Naive thymus-derived CD4-positive, alpha-beta T cell (primary cell): Measurements from ENCODE around the gene ARPC1A. TPM values are rescaled to one million over a fixed set of nuclear protein-coding genes. Genes with fewer than 3 reads are reported as not detected.

Experiments
- ATAC-seq: fragments of 150-1000 bp; cut with Tn5 transposase; 2 replicates; pipeline ENCODE4 v1.10.0; 2021; ENCODE audit warnings: mild to moderate bottlenecking, moderate library complexity
- CTCF ChIA-PET: fragments of 350-600 bp; sonication (Branson Sonifier 250); formaldehyde crosslinking; loops from one replicate; lab custom pipeline; 2021; ENCODE audit warnings: antibody characterized with exemption; lab: Charles Lee
- POLR2A ChIA-PET: fragments of 350-600 bp; sonication (Branson Sonifier 250); formaldehyde crosslinking; loops from one replicate; lab custom pipeline; 2021; ENCODE audit warnings: antibody characterized with exemption, inconsistent platforms; lab: Charles Lee
- DNase-seq, 9 donors: peaks; one replicate each; pipeline versions ENCODE4 v3.0.0 to v3.0.0-alpha.2; 2020 to 2022; ENCODE audit warnings: mixed read lengths in 1 of 9
- H3K27ac ChIP-seq: one replicate; pipeline ENCODE4 v1.7.0; 2013; ENCODE audit warnings: mild to moderate bottlenecking, low read depth, low read length, moderate library complexity
- H3K27me3 ChIP-seq, 2 donors: one replicate each; pipeline ENCODE4 v1.7.0; 2013; ENCODE audit warnings: low read length in 2 of 2, mild to moderate bottlenecking in 2 of 2, moderate library complexity in 2 of 2; ENCODE audit not compliant: control insufficient read depth in 2 of 2, insufficient read depth in 2 of 2
- H3K36me3 ChIP-seq, 3 experiments: 1 replicate in 2 of 3; 2 replicates in 1 of 3; pipeline ENCODE4 v1.7.0; 2013; ENCODE audit warnings: low read length in 3 of 3, mild to moderate bottlenecking in 3 of 3, moderate library complexity in 1 of 3; ENCODE audit not compliant: insufficient read depth in 3 of 3, control insufficient read depth in 2 of 3
- H3K4me1 ChIP-seq, 2 donors: one replicate each; pipeline ENCODE4 v1.7.0; 2013; ENCODE audit warnings: low read length in 2 of 2, mild to moderate bottlenecking in 2 of 2, moderate library complexity in 1 of 2; ENCODE audit not compliant: control insufficient read depth in 2 of 2, insufficient read depth in 2 of 2
- H3K4me3 ChIP-seq: 2 replicates; pipeline ENCODE4 v1.7.0; 2013; ENCODE audit warnings: mild to moderate bottlenecking, low read length
- H3K9me3 ChIP-seq, 3 experiments: 1 replicate in 2 of 3; 2 replicates in 1 of 3; pipeline ENCODE4 v1.7.0; 2013; ENCODE audit warnings: low read length in 3 of 3; ENCODE audit not compliant: control insufficient read depth in 2 of 3
- H3K27ac Mint-ChIP-seq, 9 donors: one replicate each; pipeline ENCODE4 v1.8.0; 2020 to 2022; ENCODE audit warnings: mixed read lengths in 9 of 9, mild to moderate bottlenecking in 8 of 9, moderate library complexity in 5 of 9, inconsistent platforms in 2 of 9
- H3K27me3 Mint-ChIP-seq, 5 donors: one replicate each; pipeline ENCODE4 v1.8.0; 2021 to 2022; ENCODE audit warnings: mixed read lengths in 5 of 5, mild to moderate bottlenecking in 1 of 5
- H3K36me3 Mint-ChIP-seq, 5 donors: one replicate each; pipeline ENCODE4 v1.8.0; 2020 to 2022; ENCODE audit warnings: mixed read lengths in 5 of 5, mild to moderate bottlenecking in 3 of 5, inconsistent platforms in 1 of 5
- H3K4me1 Mint-ChIP-seq, 7 donors: one replicate each; pipeline ENCODE4 v1.8.0; 2020 to 2022; ENCODE audit warnings: mixed read lengths in 7 of 7, mild to moderate bottlenecking in 3 of 7, inconsistent platforms in 1 of 7
- H3K4me3 Mint-ChIP-seq, 10 donors: one replicate each; pipeline ENCODE4 v1.8.0; 2020 to 2022; ENCODE audit warnings: mild to moderate bottlenecking in 10 of 10, mixed read lengths in 10 of 10, moderate library complexity in 6 of 10, inconsistent platforms in 2 of 10
- H3K9me3 Mint-ChIP-seq, 11 donors: one replicate each; pipeline ENCODE4 v1.8.0; 2020 to 2022; ENCODE audit warnings: mixed read lengths in 11 of 11, mild to moderate bottlenecking in 4 of 11, inconsistent platforms in 1 of 11, moderate library complexity in 1 of 11
- intact Hi-C, 2 donors: fragments of 100-400 bp; cut with micrococcal nuclease; formaldehyde crosslinking; loops; one replicate each; pipeline ENCODE4 v1.15.1; 2023
- polyA plus RNA-seq, 2 donors: library from polyadenylated mRNA; unstranded; fragments of 300-500 nt; fragmentation: Illumina TruSeq; gene quantifications; one replicate each; pipeline ENCODE4 v1.2.3, GENCODE V29; 2021
- total RNA-seq, 6 experiments: library from RNA in 5 of 6; stranded (reverse) in 5 of 6; gene quantifications; 1 replicate in 5 of 6; 2 replicates in 1 of 6; pipeline ENCODE4 v1.2.3 and lab custom pipeline; 2021 to 2026

ARPC1A gene
- total and polyA plus RNA-seq, 7 experiments from 2014 or later: 28.1 to 101 (median 53.4) TPM

DNA sequence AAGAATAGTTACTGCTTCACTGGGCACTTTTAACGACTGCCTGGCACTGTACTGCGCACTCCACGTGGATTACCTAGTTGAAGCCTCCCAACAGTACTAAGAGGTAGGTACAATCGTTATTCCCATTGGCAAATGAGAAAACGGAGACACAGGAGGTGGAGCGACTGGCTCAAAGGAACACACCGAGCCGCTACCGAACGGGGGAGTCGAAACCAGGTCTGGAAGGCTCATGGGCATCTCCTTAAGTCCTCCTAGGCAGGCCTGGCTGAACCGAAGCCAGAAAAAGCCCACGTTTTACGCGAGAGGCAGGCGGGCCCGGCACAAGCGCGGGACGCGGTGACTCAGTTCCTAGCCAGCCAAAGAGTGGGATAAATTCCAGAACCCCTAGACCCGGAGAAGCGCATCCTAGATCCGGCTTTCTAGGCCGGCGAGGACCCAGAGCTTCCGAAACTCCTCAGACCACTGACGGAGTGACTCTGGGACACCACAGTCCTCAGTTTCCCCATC lies 82.2 kb downstream of the ARPC1A start:
- peak overlapping the region; percentile 91 to 98 (median 96) for H3K4me3 Mint-ChIP-seq
- Histone ChIP-seq H3K27ac (peak overlapping the region; percentile 93), H3K27me3 (no peaks in the 10 kb centered on the region), H3K4me1 (peaks cover 26 to 37% of the 10 kb centered on the region in 2 donors), H3K4me3 (peak overlapping the region; percentile 89), H3K9me3 (no peaks in the 10 kb centered on the region), H3K36me3 (peaks cover 18 to 49% (median 19%) of the 10 kb centered on the region in 3 experiments)
- peak overlapping the region; percentile 94 to 98 (median 97) for H3K27ac Mint-ChIP-seq
- ChIA-PET CTCF (interaction anchor here (0.6 to 0.9 kb wide), 2 partner anchors 17 to 59 kb away, joined by 3 to 4 read pairs; no protein-coding TSS in a partner anchor), POLR2A (interaction anchor here (0.5 to 5.0 kb wide), 17 partner anchors 9 to 1021 kb away, joined by 3 to 62 read pairs (median 6); partner anchors contain the start of genes ARPC1A, ARPC1B, CPSF4 and MEPCE)
- peak in 6 of 9 donors; percentile 10 to 31 (median 19) for DNase-seq
- intact Hi-C loops: loop anchor here (1.0 to 10.0 kb wide), 19 partner anchors 15 to 677 kb away; partner anchors contain the start of genes ARPC1A (in 2 of the 2), ARPC1B (in 2 of the 2), ATP5MF (in 2 of the 2) and ZNF3 (in 2 of the 2)
- H3K27me3 Mint-ChIP-seq: no peaks in the 10 kb centered on the region
- ATAC-seq: no peak
- peaks cover 10 to 28% (median 15%) of the 10 kb centered on the region in 5 donors for H3K36me3 Mint-ChIP-seq
- H3K9me3 Mint-ChIP-seq: peaks cover 0 to 4% (median 0%) of the 10 kb centered on the region in 11 donors
- H3K4me1 Mint-ChIP-seq: peaks cover 41 to 69% (median 45%) of the 10 kb centered on the region in 7 donors

DNA sequence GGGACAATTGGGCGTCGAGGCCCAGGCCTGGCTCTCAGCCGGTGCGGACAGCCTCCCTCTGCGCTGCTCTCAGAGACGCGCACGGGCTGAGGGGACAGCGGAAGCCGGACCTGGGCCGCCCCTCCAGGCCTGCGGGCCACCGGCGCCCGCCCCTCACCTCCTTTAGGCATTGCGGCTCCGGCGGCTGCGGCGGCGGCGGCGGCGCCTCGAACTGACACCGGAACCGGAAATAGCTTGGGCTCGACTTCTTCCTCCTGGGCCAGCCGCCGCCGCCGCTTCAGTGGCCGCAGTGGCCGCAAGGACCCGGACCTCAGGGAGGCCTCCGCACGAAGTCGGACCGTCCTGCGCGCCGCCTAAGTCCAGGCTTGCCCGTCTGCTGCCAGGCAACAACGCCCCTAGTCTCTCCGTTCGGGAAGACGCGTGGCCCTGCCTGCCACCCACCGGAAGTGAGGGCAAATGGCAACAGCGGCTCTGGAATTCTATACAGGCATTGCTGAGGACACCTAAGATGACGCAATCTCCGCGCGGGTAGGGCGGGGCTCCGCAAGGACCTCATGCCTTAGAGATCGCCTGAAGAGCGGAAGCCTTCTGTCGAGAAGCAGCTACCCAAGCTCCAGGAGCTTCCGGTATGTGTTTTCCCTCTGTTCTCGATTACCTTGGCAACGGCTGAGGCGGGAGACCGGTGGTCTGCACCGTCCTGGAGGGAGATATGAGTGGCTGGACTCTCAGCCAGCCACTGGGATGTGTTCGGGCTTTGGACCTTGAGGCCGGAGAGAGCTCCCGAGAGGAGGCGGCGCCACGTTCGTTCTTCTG lies 82.9 kb downstream of the ARPC1A start, which contains the start of the genes BUD31 and PDAP1:
TSS of gene BUD31 (plus strand) at position 591 of the 813 bp plus-strand sequence. CDS start 2,124 bp downstream, outside the sequence.
TSS of gene PDAP1 (minus strand) at position 219 of the 813 bp plus-strand sequence. CDS start at position 170, 49 bp downstream.
- H3K4me1 Mint-ChIP-seq: peaks cover 37 to 67% (median 50%) of the 10 kb centered on the region in 7 donors
- ATAC-seq: peak; percentile 96
- no peaks in the 10 kb centered on the region for H3K27me3 Mint-ChIP-seq
- Histone ChIP-seq H3K4me1 (peaks cover 26 to 37% of the 10 kb centered on the region in 2 donors), H3K36me3 (peaks cover 16 to 49% (median 18%) of the 10 kb centered on the region in 3 experiments), H3K4me3 (peak within 1 kb of the TSS; percentile 89), H3K27me3 (no peaks in the 10 kb centered on the region), H3K27ac (peak within 1 kb of the TSS; percentile 93), H3K9me3 (no peaks in the 10 kb centered on the region)
- ChIA-PET POLR2A (interaction anchor here (0.7 to 5.0 kb wide), 21 partner anchors 9 to 1021 kb away, joined by 3 to 62 read pairs (median 6); partner anchors contain the start of genes ARPC1A, ARPC1B, CPSF4 and MEPCE), CTCF (interaction anchor here (0.5 to 1.3 kb wide), 11 partner anchors 16 to 1677 kb away, joined by 3 to 11 read pairs (median 3); partner anchors contain the start of gene TRIM56)
- H3K36me3 Mint-ChIP-seq: peaks cover 4 to 26% (median 13%) of the 10 kb centered on the region in 5 donors
- H3K9me3 Mint-ChIP-seq: peaks cover 0 to 2% (median 0%) of the 10 kb centered on the region in 11 donors
- H3K4me3 Mint-ChIP-seq: peak within 1 kb of the TSS; percentile 91 to 98 (median 96)
- H3K27ac Mint-ChIP-seq: peak within 1 kb of the TSS; percentile 94 to 98 (median 97)
- DNase-seq: peak; percentile 92 to 100 (median 98)
- intact Hi-C loops: loop anchor here (1.0 to 10.0 kb wide), 19 partner anchors 15 to 676 kb away; partner anchors contain the start of genes ARPC1A (in 2 of the 2), ARPC1B (in 2 of the 2), ATP5MF (in 2 of the 2) and CPSF4 (in 2 of the 2)

DNA sequence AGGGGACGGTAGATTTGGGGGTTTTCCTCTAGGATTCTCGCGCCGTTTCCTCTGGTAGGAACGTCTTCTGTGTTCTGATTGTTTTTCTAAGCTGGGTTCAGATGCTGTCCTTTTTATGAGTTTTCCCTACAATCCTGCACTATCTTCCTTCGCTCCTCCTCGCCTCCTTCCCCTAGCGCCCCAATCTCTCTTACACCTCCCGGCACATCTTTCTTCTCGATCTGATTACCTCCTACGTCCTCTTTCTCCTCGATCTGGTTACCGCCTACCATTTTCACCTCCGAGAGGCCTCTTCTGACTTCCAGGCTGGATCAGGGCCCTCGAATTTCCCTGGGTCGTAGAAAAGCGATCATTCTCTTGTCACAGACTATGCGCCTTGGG lies 83.5 kb downstream of the ARPC1A start:
- Mint-ChIP-seq H3K4me3 (peak overlapping the region; percentile 91 to 98 (median 96)), H3K36me3 (peaks cover 4 to 21% (median 13%) of the 10 kb centered on the region in 5 donors), H3K4me1 (peaks cover 34 to 64% (median 45%) of the 10 kb centered on the region in 7 donors), H3K9me3 (peaks cover 0 to 2% (median 0%) of the 10 kb centered on the region in 11 donors), H3K27ac (peak overlapping the region; percentile 94 to 97 (median 97)), H3K27me3 (no peaks in the 10 kb centered on the region)
- Histone ChIP-seq H3K4me1 (peaks cover 26 to 37% of the 10 kb centered on the region in 2 donors), H3K9me3 (no peaks in the 10 kb centered on the region), H3K27me3 (no peaks in the 10 kb centered on the region), H3K27ac (peak overlapping the region; percentile 93), H3K36me3 (peaks cover 16 to 46% (median 18%) of the 10 kb centered on the region in 3 experiments), H3K4me3 (peak overlapping the region; percentile 89)
- intact Hi-C loops: loop anchor here (1.0 to 10.0 kb wide), 9 partner anchors 29 to 676 kb away; partner anchors contain the start of genes ZNF3 (in 2 of the 2), ZSCAN25 (in 2 of the 2), ARPC1B (in 1 of the 2) and COPS6 (in 1 of the 2)
- ChIA-PET CTCF (interaction anchor here (0.5 to 1.3 kb wide), 7 partner anchors 16 to 171 kb away, joined by 3 to 11 read pairs (median 3); no protein-coding TSS in a partner anchor), POLR2A (interaction anchor here (0.7 to 5.0 kb wide), 18 partner anchors 10 to 1020 kb away, joined by 3 to 62 read pairs (median 6); partner anchors contain the start of genes ARPC1A, ARPC1B, CPSF4 and MEPCE)
- peak; percentile 23 for ATAC-seq
- peak in 4 of 9 donors; percentile 17 to 28 (median 27) for DNase-seq

DNA sequence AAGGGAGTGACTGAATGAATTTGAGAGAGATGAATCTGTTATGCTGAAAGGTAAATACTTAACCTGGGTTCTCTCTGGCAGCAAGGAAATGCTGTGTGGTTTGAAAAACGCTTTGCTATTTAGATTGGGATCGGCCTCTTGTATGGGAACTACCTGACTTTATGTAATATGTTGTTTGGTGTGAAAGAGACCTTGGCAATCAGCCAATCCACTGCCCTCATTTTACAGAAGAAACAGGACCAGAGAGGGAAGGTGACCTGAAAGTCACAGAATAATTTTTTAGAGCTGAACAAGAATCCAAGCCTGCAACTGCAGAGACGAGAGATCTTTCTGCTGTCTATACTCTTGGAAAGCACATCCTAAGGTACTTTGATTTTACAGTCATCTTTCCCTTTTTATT lies 84.1 kb downstream of the ARPC1A start:
- H3K9me3 Mint-ChIP-seq: peaks cover 0 to 2% (median 0%) of the 10 kb centered on the region in 11 donors
- H3K4me3 ChIP-seq: peak overlapping the region; percentile 89
- H3K27ac Mint-ChIP-seq: peak overlapping the region; percentile 94 to 97 (median 97)
- ChIA-PET POLR2A (interaction anchor here (1.3 to 5.0 kb wide), 7 partner anchors 11 to 530 kb away, joined by 4 to 62 read pairs (median 25); partner anchors contain the start of genes ARPC1A, ARPC1B and ZNF394), CTCF (interaction anchor here (0.9 to 1.1 kb wide), 2 partner anchors 48 to 50 kb away, joined by 3 read pairs; no protein-coding TSS in a partner anchor)
- intact Hi-C loops: loop anchor here (1.0 to 10.0 kb wide), 9 partner anchors 28 to 675 kb away; partner anchors contain the start of genes ZNF3 (in 2 of the 2), ZSCAN25 (in 2 of the 2), ARPC1B (in 1 of the 2) and COPS6 (in 1 of the 2)
- no peaks in the 10 kb centered on the region for H3K27me3 ChIP-seq
- H3K36me3 Mint-ChIP-seq: peaks cover 6 to 17% (median 14%) of the 10 kb centered on the region in 5 donors
- H3K27me3 Mint-ChIP-seq: no peaks in the 10 kb centered on the region
- H3K27ac ChIP-seq: peak overlapping the region; percentile 93
- H3K4me3 Mint-ChIP-seq: peak overlapping the region; percentile 91 to 98 (median 96)
- peaks cover 26 to 37% of the 10 kb centered on the region in 2 donors for H3K4me1 ChIP-seq
- H3K4me1 Mint-ChIP-seq: peaks cover 32 to 61% (median 43%) of the 10 kb centered on the region in 7 donors
- peaks cover 16 to 46% (median 18%) of the 10 kb centered on the region in 3 experiments for H3K36me3 ChIP-seq
- no peak for ATAC-seq
- no peak for DNase-seq
- no peaks in the 10 kb centered on the region for H3K9me3 ChIP-seq

DNA sequence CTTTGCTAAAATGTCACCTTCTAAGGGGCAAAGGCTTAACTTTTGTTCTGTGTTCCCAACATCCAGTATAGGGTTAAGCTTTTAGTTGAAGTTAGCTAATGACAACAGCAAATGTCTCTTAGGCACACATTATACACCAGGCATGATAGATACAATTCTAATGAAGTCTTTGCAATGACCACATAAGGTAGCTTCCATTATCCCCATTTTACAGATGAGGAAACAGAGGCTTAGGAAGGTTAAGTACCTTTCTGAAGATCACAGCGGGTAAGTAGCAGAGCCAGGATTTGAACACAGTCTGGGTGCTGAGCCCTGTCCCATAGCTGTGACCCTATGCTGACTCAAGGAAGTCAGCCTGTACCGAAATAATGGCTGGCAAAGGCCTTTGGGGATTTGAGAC lies 84.9 kb downstream of the ARPC1A start:
- Mint-ChIP-seq H3K9me3 (peaks cover 0 to 2% (median 0%) of the 10 kb centered on the region in 11 donors), H3K4me1 (peaks cover 37 to 61% (median 44%) of the 10 kb centered on the region in 7 donors), H3K4me3 (peak overlapping the region; percentile 91 to 98 (median 96)), H3K27me3 (no peaks in the 10 kb centered on the region), H3K36me3 (peaks cover 7 to 23% (median 19%) of the 10 kb centered on the region in 5 donors), H3K27ac (peak overlapping the region; percentile 41 to 97 (median 94))
- ChIA-PET CTCF (no interaction called here), POLR2A (interaction anchor here (0.5 to 5.0 kb wide), 4 partner anchors 12 to 146 kb away, joined by 3 to 62 read pairs (median 4); partner anchors contain the start of gene ARPC1B)
- peaks cover 26 to 35% of the 10 kb centered on the region in 2 donors for H3K4me1 ChIP-seq
- no peaks in the 10 kb centered on the region for H3K27me3 ChIP-seq
- H3K27ac ChIP-seq: peak overlapping the region; percentile 93
- ATAC-seq: no peak
- intact Hi-C loops: no loop called here
- no peaks in the 10 kb centered on the region for H3K9me3 ChIP-seq
- no peak overlapping the region for H3K4me3 ChIP-seq
- H3K36me3 ChIP-seq: peaks cover 16 to 51% (median 18%) of the 10 kb centered on the region in 3 experiments
- no peak for DNase-seq
